ENCODE results near the gene NPSR1.

Gene NPSR1

GRCh38 chr7:34760271-34760670 lies 102.3 kb downstream of the NPSR1 start:
- no peaks in the 10 kb centered on the region for H3K4me1 ChIP-seq (ENCODE audit: control insufficient read depth, low read length)
- no peak overlapping the region for H3K4me2 ChIP-seq (ENCODE audit: low read length)
- no peaks in the 10 kb centered on the region for H4K20me1 ChIP-seq (ENCODE audit: control insufficient read depth, insufficient read depth, low read depth, low read length)

GRCh38 chr7:34761206-34761605 lies 103.2 kb downstream of the NPSR1 start:
- Histone ChIP-seq H3K27me3 (ENCODE audit: control insufficient read depth, low read length) (no peaks in the 10 kb centered on the region), H3K9me3 (ENCODE audit: control insufficient read depth, insufficient read depth, low read length) (no peaks in the 10 kb centered on the region), H3F3A (ENCODE audit: control insufficient read depth, insufficient read depth) (no peaks in the 10 kb centered on the region), H3K4me2 (ENCODE audit: low read length) (no peak overlapping the region), H3K4me3 (ENCODE audit: low read length) (no peak overlapping the region), H3K9me2 (replicated peaks; ENCODE audit: control insufficient read depth, low read length) (no peaks in the 10 kb centered on the region), H3K36me3 (ENCODE audit: control insufficient read depth, low read length) (no peaks in the 10 kb centered on the region), H4K20me1 (ENCODE audit: control insufficient read depth, insufficient read depth, low read depth, low read length) (no peaks in the 10 kb centered on the region), H3K27ac (ENCODE audit: low read depth, low read length) (no peak overlapping the region), H3K79me2 (ENCODE audit: control insufficient read depth, low read length) (no peaks in the 10 kb centered on the region), H3K4me1 (ENCODE audit: control insufficient read depth, low read length) (no peaks in the 10 kb centered on the region)
- TF ChIP-seq CTCF (IDR thresholded peaks at IDR 0.05; ENCODE audit: low read depth, low read length, poor library complexity, severe bottlenecking) (no peak), EZH2phosphoT487 (IDR thresholded peaks at IDR 0.05; ENCODE audit: borderline replicate concordance, low read length) (no peak)

More at GRCh38 chr7:34760271-34760670, 102.3 kb downstream of the NPSR1 start:
- Histone ChIP-seq H3F3A (ENCODE audit: control insufficient read depth, insufficient read depth) (no peaks in the 10 kb centered on the region), H3K27ac (ENCODE audit: low read depth, low read length) (no peak overlapping the region), H3K79me2 (ENCODE audit: control insufficient read depth, low read length) (no peaks in the 10 kb centered on the region), H3K9me2 (replicated peaks; ENCODE audit: control insufficient read depth, low read length) (no peaks in the 10 kb centered on the region), H3K4me3 (ENCODE audit: low read length) (no peak overlapping the region), H3K27me3 (ENCODE audit: control insufficient read depth, low read length) (no peaks in the 10 kb centered on the region), H3K9me3 (ENCODE audit: control insufficient read depth, insufficient read depth, low read length) (no peaks in the 10 kb centered on the region), H3K36me3 (ENCODE audit: control insufficient read depth, low read length) (no peaks in the 10 kb centered on the region)
- TF ChIP-seq EZH2phosphoT487 (IDR thresholded peaks at IDR 0.05; ENCODE audit: borderline replicate concordance, low read length) = no peak
- TF ChIP-seq CTCF (IDR thresholded peaks at IDR 0.05; ENCODE audit: low read depth, low read length, poor library complexity, severe bottlenecking) = no peak

GRCh38 chr7:34761627-34762026 lies 103.6 kb downstream of the NPSR1 start:
- Histone ChIP-seq H3K9me2 (replicated peaks; ENCODE audit: control insufficient read depth, low read length) (no peaks in the 10 kb centered on the region), H3F3A (ENCODE audit: control insufficient read depth, insufficient read depth) (no peaks in the 10 kb centered on the region), H3K4me2 (ENCODE audit: low read length) (no peak overlapping the region), H4K20me1 (ENCODE audit: control insufficient read depth, insufficient read depth, low read depth, low read length) (no peaks in the 10 kb centered on the region), H3K36me3 (ENCODE audit: control insufficient read depth, low read length) (no peaks in the 10 kb centered on the region), H3K27me3 (ENCODE audit: control insufficient read depth, low read length) (no peaks in the 10 kb centered on the region), H3K27ac (ENCODE audit: low read depth, low read length) (no peak overlapping the region), H3K79me2 (ENCODE audit: control insufficient read depth, low read length) (no peaks in the 10 kb centered on the region), H3K9me3 (ENCODE audit: control insufficient read depth, insufficient read depth, low read length) (no peaks in the 10 kb centered on the region), H3K4me3 (ENCODE audit: low read length) (no peak overlapping the region), H3K4me1 (ENCODE audit: control insufficient read depth, low read length) (no peaks in the 10 kb centered on the region)
- TF ChIP-seq EZH2phosphoT487 (IDR thresholded peaks at IDR 0.05; ENCODE audit: borderline replicate concordance, low read length) (no peak), CTCF (IDR thresholded peaks at IDR 0.05; ENCODE audit: low read depth, low read length, poor library complexity, severe bottlenecking) (no peak)

- no peaks in the 10 kb centered on the region for H3K27me3 ChIP-seq (ENCODE audit: control insufficient read depth, low read length)
- H3K36me3 ChIP-seq (ENCODE audit: control insufficient read depth, low read length) = no peaks in the 10 kb centered on the region
- H3K9me3 ChIP-seq (ENCODE audit: control insufficient read depth, insufficient read depth, low read length) = no peaks in the 10 kb centered on the region
- no peak overlapping the region for H3K4me3 ChIP-seq (ENCODE audit: low read length)
- H3K27ac ChIP-seq (ENCODE audit: low read depth, low read length) = no peak overlapping the region
- H4K20me1 ChIP-seq (ENCODE audit: control insufficient read depth, insufficient read depth, low read depth, low read length) = no peaks in the 10 kb centered on the region
- H3F3A ChIP-seq (ENCODE audit: control insufficient read depth, insufficient read depth) = no peaks in the 10 kb centered on the region
- no peak overlapping the region for H3K4me2 ChIP-seq (ENCODE audit: low read length)
- no peak for TF ChIP-seq EZH2phosphoT487 (IDR thresholded peaks at IDR 0.05; ENCODE audit: borderline replicate concordance, low read length)
- no peak for TF ChIP-seq CTCF (IDR thresholded peaks at IDR 0.05; ENCODE audit: low read depth, low read length, poor library complexity, severe bottlenecking)
- no peaks in the 10 kb centered on the region for H3K4me1 ChIP-seq (ENCODE audit: control insufficient read depth, low read length)
- H3K79me2 ChIP-seq (ENCODE audit: control insufficient read depth, low read length) = no peaks in the 10 kb centered on the region
- no peaks in the 10 kb centered on the region for H3K9me2 ChIP-seq (replicated peaks; ENCODE audit: control insufficient read depth, low read length)
Observed at GRCh38 chr7:34762764-34763163, 104.7 kb downstream of the NPSR1 start.

All from DOHH2 (cell line).